Ovary (tissue), 9 donors: ENCODE measurements around the gene PRR23C. TPM values are rescaled to one million over a fixed set of nuclear protein-coding genes. Genes with fewer than 3 reads are reported as not detected.

Experiments used
- DNase-seq, 5 donors: peaks; one replicate each; pipeline ENCODE4 v3.0.0-alpha.2; 2019 to 2020
- H3K27ac ChIP-seq, 2 donors: fragments of 200-600 bp; one replicate each; pipeline versions ENCODE4 v1.5.1 to v1.8.0; 2019 to 2022
- H3K27me3 ChIP-seq: fragments of 200-600 bp; one replicate; pipeline ENCODE4 v1.8.0; 2022
- H3K36me3 ChIP-seq: fragments of 200-600 bp; sonication (generic); one replicate; pipeline ENCODE4 v1.5.1; 2019
- H3K4me1 ChIP-seq: one replicate; pipeline ENCODE4 v1.8.1; 2013; ENCODE audit warnings: mild to moderate bottlenecking, moderate library complexity; ENCODE audit not compliant: insufficient read depth
- H3K4me3 ChIP-seq: fragments of 200-600 bp; sonication (generic); one replicate; pipeline ENCODE4 v1.5.1; 2017
- H3K9me3 ChIP-seq, 2 donors: fragments of 200-600 bp in 1 of 2; sonication (generic) in 1 of 2; one replicate each; pipeline versions ENCODE4 v1.5.1 to v1.8.1; 2013 to 2019; ENCODE audit warnings: mild to moderate bottlenecking in 1 of 2, moderate library complexity in 1 of 2
- CTCF ChIP-seq, 3 donors: fragments of 450-650 bp in 2 of 3; fragments of 200-600 bp in 1 of 3; IDR thresholded peaks; one replicate each; pipeline versions ENCODE4 v1.5.1 to v1.8.0; 2016 to 2022; ENCODE audit warnings: antibody characterized with exemption in 3 of 3, mild to moderate bottlenecking in 1 of 3
- EP300 ChIP-seq: sonication (generic); formaldehyde crosslinking; IDR thresholded peaks from one replicate; pipeline ENCODE4 v1.6.1; 2017; ENCODE audit warnings: antibody characterized with exemption
- POLR2A ChIP-seq: fragments of 450-650 bp; IDR thresholded peaks from one replicate; pipeline ENCODE4 v1.6.1; 2017; ENCODE audit warnings: antibody characterized with exemption, mild to moderate bottlenecking, moderate library complexity
- WGBS, 3 donors: extraction: QIAGEN DNeasy Blood & Tissue Kit in 1 of 3; methylation state at CpG; one replicate each; pipeline versions ENCODE4 v1.1.5 to v1.1.7; 2013 to 2017; 5-methylcytosine and 5-hydroxymethylcytosine counted together
- intact Hi-C, 4 donors: fragments of 100-400 bp; cut with DNase I; formaldehyde crosslinking; loops; one replicate each; pipeline versions ENCODE4 v1.11.0 to v1.15.1; 2022 to 2023
- polyA plus RNA-seq, 2 donors: library from polyadenylated mRNA; stranded (reverse); fragments of 200-250 nt in 1 of 2; fragments of 350-450 nt in 1 of 2; fragmentation: Illumina TruSeq in 1 of 2; extraction: RNeasy Lipid Tissue Mini Kit (QIAGEN cat#74804) in 1 of 2; gene quantifications; one replicate each; pipeline ENCODE4 v1.2.3, GENCODE V29; 2013 to 2014
- total RNA-seq, 7 donors: library from RNA; depleted of rRNA in 2 of 7; stranded (reverse); fragments of >200 nt in 2 of 7; fragmentation: NEBNext Ultra II Directional in 3 of 7; extraction: Animal tissue kit (Norgen Biotek cat#: 25700) in 3 of 7; gene quantifications; one replicate each; pipeline versions ENCODE4 v1.1.0 to v1.2.4, GENCODE V29; 2016 to 2023
- donor health status: DM: no; HTN: no; CAD: no; lungs with moderate emphysema.
- donor health status: DM: no; HTN: no; CAD: no.
- donor health status: Bipolar disorder and iron deficiency.
- donor health status: DM: yes; HTN: yes; CAD: no.
- donor health status: DM: no; HTN: no; CAD: no.
- donor health status: DM: yes; HTN: yes; CAD: no.

The PRR23C gene
- total and polyA plus RNA-seq, 9 donors: not detected

DNA sequence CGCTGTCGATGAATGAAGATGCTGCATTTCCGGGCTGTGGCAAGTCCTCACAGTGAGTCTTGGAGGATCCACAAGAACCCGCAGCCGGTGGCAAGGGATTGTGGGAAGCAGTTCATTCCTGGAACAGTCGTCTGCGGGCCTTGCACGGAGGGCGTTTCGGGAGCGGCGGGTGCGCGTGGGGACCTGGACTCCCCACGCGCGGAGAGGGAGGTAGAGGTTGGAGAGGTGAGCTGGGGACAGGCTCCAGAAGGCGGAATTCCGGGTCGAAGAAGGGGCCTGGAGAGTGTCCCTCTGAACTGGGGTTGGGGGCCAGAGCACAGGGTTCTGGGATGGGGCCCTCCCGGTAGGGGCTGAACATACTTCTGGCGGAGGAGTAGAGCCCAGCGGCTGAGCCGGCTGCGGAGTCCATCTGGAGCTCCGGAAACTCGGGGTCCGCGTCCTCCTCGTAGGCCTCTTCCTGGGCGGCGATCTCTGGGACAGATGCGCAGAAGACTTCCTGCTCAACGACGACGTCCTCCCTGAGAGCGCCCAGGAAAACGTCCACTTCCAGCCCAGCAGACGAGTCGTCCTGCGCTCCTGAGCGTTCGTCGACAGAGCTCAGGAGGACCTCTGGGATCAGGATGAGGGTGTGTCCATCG, 39.2 kb downstream of the PRR23C start:
- 89 to 95% (median 89%) methylated on average over 44 to 45 of the region's 45 CpGs for WGBS, 3 donors
- intact Hi-C loops: loop anchor here in 1 of 4 donors (10.0 kb wide), 1 partner anchor 99 kb away; no protein-coding TSS in a partner anchor
- Histone ChIP-seq H3K36me3 (no peaks in the 10 kb centered on the region), H3K4me3 (no peak overlapping the region), H3K9me3 (no peaks in the 10 kb centered on the region), H3K27ac (no peak overlapping the region), H3K27me3 (no peaks in the 10 kb centered on the region), H3K4me1 (no peaks in the 10 kb centered on the region)
- no peak for DNase-seq
- TF ChIP-seq CTCF (IDR thresholded peaks at IDR 0.05) (no peak), EP300 (no peak), POLR2A (no peak)

DNA sequence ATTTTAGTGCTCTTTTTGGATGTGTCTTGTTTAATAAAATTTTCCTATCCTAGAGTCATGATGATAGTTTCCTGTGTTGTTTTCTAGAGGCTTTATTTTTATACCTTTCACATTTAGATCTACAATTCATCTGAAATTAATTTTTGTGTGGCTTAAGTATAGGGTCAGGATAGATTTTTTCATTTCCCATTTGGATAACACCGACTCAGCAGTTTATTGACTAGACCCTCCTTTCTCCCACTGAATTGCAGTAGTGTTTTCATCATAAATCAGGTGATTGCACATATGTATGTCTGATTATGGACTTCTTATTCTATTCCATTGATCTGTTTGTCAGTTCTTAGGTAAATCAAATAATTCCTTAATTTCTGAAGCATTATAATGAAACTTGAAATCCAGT, 49.0 kb downstream of the PRR23C start:
- Histone ChIP-seq H3K4me3 (no peak overlapping the region), H3K27me3 (no peaks in the 10 kb centered on the region), H3K9me3 (no peaks in the 10 kb centered on the region), H3K27ac (no peak overlapping the region), H3K36me3 (no peaks in the 10 kb centered on the region), H3K4me1 (no peaks in the 10 kb centered on the region)
- no peak for DNase-seq
- intact Hi-C loops: no loop called here
- TF ChIP-seq EP300: no peak
- no peak for TF ChIP-seq CTCF (IDR thresholded peaks at IDR 0.05)
- TF ChIP-seq POLR2A: no peak
- 87 to 90% (median 89%) methylated on average over 1 of the region's 1 CpG for WGBS, 3 donors

Other genes starting within 250 kb of the PRR23C start
- gene PIK3CB, start 210.0 kb downstream of the PRR23C start, total RNA-seq: 10 to 100 TPM; 14.4 to 27.1 (median 21.0) TPM
- gene PIK3CB, start 210.0 kb downstream of the PRR23C start, polyA plus RNA-seq: 10 to 100 TPM; 10.6 to 15.6 TPM
- 100 to 1,000 TPM in 4 of 7 donors, 10 to 100 TPM in 3; 35.4 to 184 (median 102) TPM for gene FOXL2, start 97.8 kb downstream of the PRR23C start, total RNA-seq
- 10 to 100 TPM; 22.7 to 61.2 TPM for gene FOXL2, start 97.8 kb downstream of the PRR23C start, polyA plus RNA-seq
- 100 to 1,000 TPM in 2 of 7 donors, 10 to 100 TPM in 5; 35.8 to 137 (median 77.9) TPM for gene FOXL2NB, start 97.7 kb downstream of the PRR23C start, total RNA-seq
- gene FOXL2NB, start 97.7 kb downstream of the PRR23C start, polyA plus RNA-seq: 10 to 100 TPM; 36.7 to 39.3 TPM
- gene PRR23A, start 38.6 kb downstream of the PRR23C start, total RNA-seq: not detected
- gene PRR23A, start 38.6 kb downstream of the PRR23C start, polyA plus RNA-seq: not detected
- gene PRR23B, start 24.0 kb downstream of the PRR23C start, total RNA-seq: not detected
- not detected for gene PRR23B, start 24.0 kb downstream of the PRR23C start, polyA plus RNA-seq